ENCODE measurements around the gene TRIM7. TPM values are rescaled to one million over a fixed set of nuclear protein-coding genes. Genes with fewer than 3 reads are reported as not detected.

TRIM7 gene
- total and polyA plus RNA-seq, 9 of the 15 experiments (the other 6 are each of a cell fraction or from before 2014, with no cell fraction given), result 2.6 to 14.9 (median 8.9) TPM

DNA sequence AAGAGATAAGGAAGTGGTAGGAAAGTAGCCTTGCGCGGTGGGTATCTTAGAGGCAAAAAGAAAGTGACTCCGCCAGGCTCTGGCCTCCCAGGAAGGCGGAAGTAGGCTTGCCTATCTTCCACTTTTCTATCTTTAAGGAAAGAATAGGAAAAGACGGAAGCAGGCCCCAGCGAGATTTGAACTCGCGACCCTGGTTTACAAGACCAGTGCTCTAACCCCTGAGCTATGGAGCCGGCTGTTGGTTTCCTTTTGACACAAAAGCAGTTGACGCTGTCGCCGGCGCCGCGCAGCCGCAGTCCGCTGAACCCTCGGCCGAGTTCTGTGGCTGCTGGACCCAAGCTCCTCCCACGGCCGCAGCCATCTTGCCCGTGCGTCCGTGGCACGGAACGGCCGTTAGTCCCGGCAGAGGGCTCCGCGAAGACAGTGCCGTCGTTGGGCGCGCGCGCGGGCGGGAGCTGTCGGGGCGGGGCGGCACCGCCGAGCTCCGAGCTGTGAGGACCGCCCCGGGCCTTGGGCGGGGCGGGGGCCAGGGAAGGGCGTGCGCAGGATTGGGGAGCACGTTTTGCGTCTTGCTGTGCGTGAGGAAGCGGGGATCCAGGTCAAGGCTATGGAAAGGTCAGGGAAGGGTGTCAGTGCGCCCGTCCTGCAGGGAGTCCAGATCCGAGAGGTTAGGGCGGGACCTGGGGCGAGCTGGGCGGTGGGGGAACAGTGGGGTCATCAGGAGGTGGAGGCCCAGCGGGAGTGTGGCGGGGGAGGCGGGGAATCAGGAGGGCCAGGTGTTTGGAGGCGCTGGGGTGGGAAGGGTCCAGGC lies 13.3 kb downstream of the TRIM7 start (continued):
- TF ChIP-seq, protein P1, sequence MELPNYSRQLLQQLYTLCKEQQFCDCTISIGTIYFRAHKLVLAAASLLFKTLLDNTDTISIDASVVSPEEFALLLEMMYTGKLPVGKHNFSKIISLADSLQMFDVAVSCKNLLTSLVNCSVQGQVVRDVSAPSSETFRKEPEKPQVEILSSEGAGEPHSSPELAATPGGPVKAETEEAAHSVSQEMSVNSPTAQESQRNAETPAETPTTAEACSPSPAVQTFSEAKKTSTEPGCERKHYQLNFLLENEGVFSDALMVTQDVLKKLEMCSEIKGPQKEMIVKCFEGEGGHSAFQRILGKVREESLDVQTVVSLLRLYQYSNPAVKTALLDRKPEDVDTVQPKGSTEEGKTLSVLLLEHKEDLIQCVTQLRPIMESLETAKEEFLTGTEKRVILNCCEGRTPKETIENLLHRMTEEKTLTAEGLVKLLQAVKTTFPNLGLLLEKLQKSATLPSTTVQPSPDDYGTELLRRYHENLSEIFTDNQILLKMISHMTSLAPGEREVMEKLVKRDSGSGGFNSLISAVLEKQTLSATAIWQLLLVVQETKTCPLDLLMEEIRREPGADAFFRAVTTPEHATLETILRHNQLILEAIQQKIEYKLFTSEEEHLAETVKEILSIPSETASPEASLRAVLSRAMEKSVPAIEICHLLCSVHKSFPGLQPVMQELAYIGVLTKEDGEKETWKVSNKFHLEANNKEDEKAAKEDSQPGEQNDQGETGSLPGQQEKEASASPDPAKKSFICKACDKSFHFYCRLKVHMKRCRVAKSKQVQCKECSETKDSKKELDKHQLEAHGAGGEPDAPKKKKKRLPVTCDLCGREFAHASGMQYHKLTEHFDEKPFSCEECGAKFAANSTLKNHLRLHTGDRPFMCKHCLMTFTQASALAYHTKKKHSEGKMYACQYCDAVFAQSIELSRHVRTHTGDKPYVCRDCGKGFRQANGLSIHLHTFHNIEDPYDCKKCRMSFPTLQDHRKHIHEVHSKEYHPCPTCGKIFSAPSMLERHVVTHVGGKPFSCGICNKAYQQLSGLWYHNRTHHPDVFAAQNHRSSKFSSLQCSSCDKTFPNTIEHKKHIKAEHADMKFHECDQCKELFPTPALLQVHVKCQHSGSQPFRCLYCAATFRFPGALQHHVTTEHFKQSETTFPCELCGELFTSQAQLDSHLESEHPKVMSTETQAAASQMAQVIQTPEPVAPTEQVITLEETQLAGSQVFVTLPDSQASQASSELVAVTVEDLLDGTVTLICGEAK (IDR thresholded peaks at IDR 0.05), result peak; percentile 88
- TF ChIP-seq, protein P1 (CRISPR knock-in tag; IDR thresholded peaks at IDR 0.05), result no peak
- no peak for TF ChIP-seq RFX7 (CRISPR knock-in tag; IDR thresholded peaks at IDR 0.05)
- TF ChIP-seq, protein P2, sequence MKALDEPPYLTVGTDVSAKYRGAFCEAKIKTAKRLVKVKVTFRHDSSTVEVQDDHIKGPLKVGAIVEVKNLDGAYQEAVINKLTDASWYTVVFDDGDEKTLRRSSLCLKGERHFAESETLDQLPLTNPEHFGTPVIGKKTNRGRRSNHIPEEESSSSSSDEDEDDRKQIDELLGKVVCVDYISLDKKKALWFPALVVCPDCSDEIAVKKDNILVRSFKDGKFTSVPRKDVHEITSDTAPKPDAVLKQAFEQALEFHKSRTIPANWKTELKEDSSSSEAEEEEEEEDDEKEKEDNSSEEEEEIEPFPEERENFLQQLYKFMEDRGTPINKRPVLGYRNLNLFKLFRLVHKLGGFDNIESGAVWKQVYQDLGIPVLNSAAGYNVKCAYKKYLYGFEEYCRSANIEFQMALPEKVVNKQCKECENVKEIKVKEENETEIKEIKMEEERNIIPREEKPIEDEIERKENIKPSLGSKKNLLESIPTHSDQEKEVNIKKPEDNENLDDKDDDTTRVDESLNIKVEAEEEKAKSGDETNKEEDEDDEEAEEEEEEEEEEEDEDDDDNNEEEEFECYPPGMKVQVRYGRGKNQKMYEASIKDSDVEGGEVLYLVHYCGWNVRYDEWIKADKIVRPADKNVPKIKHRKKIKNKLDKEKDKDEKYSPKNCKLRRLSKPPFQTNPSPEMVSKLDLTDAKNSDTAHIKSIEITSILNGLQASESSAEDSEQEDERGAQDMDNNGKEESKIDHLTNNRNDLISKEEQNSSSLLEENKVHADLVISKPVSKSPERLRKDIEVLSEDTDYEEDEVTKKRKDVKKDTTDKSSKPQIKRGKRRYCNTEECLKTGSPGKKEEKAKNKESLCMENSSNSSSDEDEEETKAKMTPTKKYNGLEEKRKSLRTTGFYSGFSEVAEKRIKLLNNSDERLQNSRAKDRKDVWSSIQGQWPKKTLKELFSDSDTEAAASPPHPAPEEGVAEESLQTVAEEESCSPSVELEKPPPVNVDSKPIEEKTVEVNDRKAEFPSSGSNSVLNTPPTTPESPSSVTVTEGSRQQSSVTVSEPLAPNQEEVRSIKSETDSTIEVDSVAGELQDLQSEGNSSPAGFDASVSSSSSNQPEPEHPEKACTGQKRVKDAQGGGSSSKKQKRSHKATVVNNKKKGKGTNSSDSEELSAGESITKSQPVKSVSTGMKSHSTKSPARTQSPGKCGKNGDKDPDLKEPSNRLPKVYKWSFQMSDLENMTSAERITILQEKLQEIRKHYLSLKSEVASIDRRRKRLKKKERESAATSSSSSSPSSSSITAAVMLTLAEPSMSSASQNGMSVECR (CRISPR knock-in tag; IDR thresholded peaks at IDR 0.05), result peak; percentile 77
- no peak for TF ChIP-seq NFXL1 (CRISPR knock-in tag; IDR thresholded peaks at IDR 0.05)
- TF ChIP-seq PHF20 (IDR thresholded peaks at IDR 0.05; ENCODE audit: partially characterized antibody), result peak; percentile 41
- TF ChIP-seq PCBP1 (IDR thresholded peaks at IDR 0.05; ENCODE audit: low read depth, low read length, poor library complexity, severe bottlenecking), result peak; percentile 22
- TF ChIP-seq, protein P3, sequence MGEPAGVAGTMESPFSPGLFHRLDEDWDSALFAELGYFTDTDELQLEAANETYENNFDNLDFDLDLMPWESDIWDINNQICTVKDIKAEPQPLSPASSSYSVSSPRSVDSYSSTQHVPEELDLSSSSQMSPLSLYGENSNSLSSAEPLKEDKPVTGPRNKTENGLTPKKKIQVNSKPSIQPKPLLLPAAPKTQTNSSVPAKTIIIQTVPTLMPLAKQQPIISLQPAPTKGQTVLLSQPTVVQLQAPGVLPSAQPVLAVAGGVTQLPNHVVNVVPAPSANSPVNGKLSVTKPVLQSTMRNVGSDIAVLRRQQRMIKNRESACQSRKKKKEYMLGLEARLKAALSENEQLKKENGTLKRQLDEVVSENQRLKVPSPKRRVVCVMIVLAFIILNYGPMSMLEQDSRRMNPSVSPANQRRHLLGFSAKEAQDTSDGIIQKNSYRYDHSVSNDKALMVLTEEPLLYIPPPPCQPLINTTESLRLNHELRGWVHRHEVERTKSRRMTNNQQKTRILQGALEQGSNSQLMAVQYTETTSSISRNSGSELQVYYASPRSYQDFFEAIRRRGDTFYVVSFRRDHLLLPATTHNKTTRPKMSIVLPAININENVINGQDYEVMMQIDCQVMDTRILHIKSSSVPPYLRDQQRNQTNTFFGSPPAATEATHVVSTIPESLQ (CRISPR knock-in tag; IDR thresholded peaks at IDR 0.05), result 0 out of 2 replicates have a peak, but pooled peaks have one; percentile 36
- TF ChIP-seq ZNF253 (CRISPR knock-in tag; conservative IDR thresholded peaks at IDR 0.05), result no peak
